HepG2 (cell line): ENCODE data around the gene ATP8A1. TPM values are rescaled to one million over a fixed set of nuclear protein-coding genes. Genes with fewer than 3 reads are reported as not detected.

ENCODE experiments used
- ATAC-seq: fragments of 200-7000 bp; cut with Tn5 transposase; 3 replicates; pipeline ENCODE4 v1.9.1; 2020; ENCODE audit warnings: mild to moderate bottlenecking, moderate library complexity
- BruUV-seq: library from RNA; stranded (reverse); fragments of 400-500 nt; replicated peaks from 2 replicates; lab custom pipeline; 2021; lab: Mats Ljungman, UMichigan
- CTCF ChIA-PET: fragments of 300-600 bp; formaldehyde crosslinking; extraction: SDS; loops from one replicate; lab custom pipeline; 2021; ENCODE audit warnings: low total read pairs, inconsistent platforms, low intra/inter-chr PET ratio; lab: Yijun Ruan, JAX
- POLR2A ChIA-PET: fragments of 350-600 bp; sonication (Branson Sonifier 250); formaldehyde crosslinking; loops from one replicate; lab custom pipeline; 2020; ENCODE audit warnings: antibody characterized with exemption, inconsistent platforms; lab: Yijun Ruan, JAX
- DNase-seq: peaks from one replicate; pipeline ENCODE4 v3.0.0-alpha.2; 2015; ENCODE audit warnings: low spot score
- FAIRE-seq: peaks from 3 replicates; lab custom pipeline; 2011; peaks lifted over from hg19 to GRCh38; lab: Jason Lieb, UNC
- H2AFZ ChIP-seq: one replicate; pipeline ENCODE4 v1.6.1; 2011; ENCODE audit warnings: low read length, inconsistent platforms
- H3K27ac ChIP-seq: fragments of 300-600 bp; 3 replicates; pipeline ENCODE4 v1.8.0; 2011; ENCODE audit warnings: mixed run types, mild to moderate bottlenecking, mixed read lengths, low read length, inconsistent platforms; ENCODE audit not compliant: insufficient read depth; ENCODE audit errors: extremely low read length
- H3K27me3 ChIP-seq, 2 experiments: fragments of 200-600 bp in 1 of 2; 2 replicates in 1 of 2; 3 replicates in 1 of 2; pipeline versions ENCODE4 v1.6.0 to v1.8.0; 2011; ENCODE audit warnings: low read length in 2 of 2, mild to moderate bottlenecking in 2 of 2, moderate library complexity in 2 of 2, inconsistent platforms in 1 of 2; ENCODE audit not compliant: insufficient read depth in 2 of 2, control insufficient read depth in 1 of 2
- H3K36me3 ChIP-seq, 2 experiments: fragments of 200-600 bp in 1 of 2; replicated peaks in 1 of 2; 2 replicates in 1 of 2; 3 replicates in 1 of 2; pipeline versions ENCODE4 v1.5.1 to v1.8.0; 2011; ENCODE audit warnings: low read length in 2 of 2, inconsistent platforms in 1 of 2; ENCODE audit not compliant: insufficient read depth in 2 of 2, control insufficient read depth in 1 of 2
- H3K4me1 ChIP-seq: 2 replicates; pipeline ENCODE4 v1.5.1; 2012; ENCODE audit warnings: low read length, inconsistent platforms; ENCODE audit not compliant: insufficient read depth
- H3K4me2 ChIP-seq: 2 replicates; pipeline ENCODE4 v1.6.0; 2011; ENCODE audit warnings: low read depth, low read length, inconsistent platforms
- H3K4me3 ChIP-seq, 3 experiments: fragments of 200-600 bp in 1 of 3; sonication (generic), shearing (Covaris generic) in 1 of 3; replicated peaks in 1 of 3; 2 replicates each; pipeline ENCODE4 v1.5.1; 2011 to 2016; ENCODE audit warnings: low read length in 3 of 3, inconsistent platforms in 2 of 3, low read depth in 2 of 3, mild to moderate bottlenecking in 2 of 3, control low read depth in 1 of 3, mixed read lengths in 1 of 3; ENCODE audit not compliant: insufficient read depth in 1 of 3
- H3K79me2 ChIP-seq: one replicate; pipeline ENCODE4 v1.6.1; 2011; ENCODE audit warnings: low read length, inconsistent platforms; ENCODE audit not compliant: insufficient read depth
- H3K9ac ChIP-seq: 2 replicates; pipeline ENCODE4 v1.6.0; 2011; ENCODE audit warnings: mild to moderate bottlenecking, low read depth, low read length, inconsistent platforms; ENCODE audit not compliant: insufficient read depth
- H3K9me3 ChIP-seq: 2 replicates; pipeline ENCODE4 v1.5.1; 2012; ENCODE audit warnings: mild to moderate bottlenecking, low read length
- H4K20me1 ChIP-seq: 2 replicates; pipeline ENCODE4 v1.6.0; 2011; ENCODE audit warnings: inconsistent platforms, mild to moderate bottlenecking, low read length, moderate library complexity; ENCODE audit not compliant: insufficient read depth
- CHD4 ChIP-seq: fragments of 200-600 bp; sonication (generic); IDR thresholded peaks from 2 replicates; pipeline ENCODE4 v1.7.0; 2017; ENCODE audit warnings: mild to moderate bottlenecking, low read length, borderline replicate concordance
- ESRRA ChIP-seq: sonication (generic); formaldehyde crosslinking; IDR thresholded peaks from 2 replicates; pipeline ENCODE4 v1.5.1; 2020; ENCODE audit warnings: mild to moderate bottlenecking, low read depth, missing genetic modification reagents
- HNF4A ChIP-seq: sonication (generic); formaldehyde crosslinking; IDR thresholded peaks from 2 replicates; pipeline ENCODE4 v1.4.0; 2020; ENCODE audit warnings: missing genetic modification reagents
- IRF2 ChIP-seq: IDR thresholded peaks from 2 replicates; pipeline ENCODE4 v1.6.1; 2018; ENCODE audit warnings: missing genetic modification reagents, missing compliant biosample characterization
- IRF9 ChIP-seq: sonication (generic); formaldehyde crosslinking; IDR thresholded peaks from 2 replicates; pipeline ENCODE4 v1.8.0; 2022; ENCODE audit warnings: missing genetic modification reagents, mild to moderate bottlenecking, borderline replicate concordance
- MTA3 ChIP-seq: sonication (generic); formaldehyde crosslinking; IDR thresholded peaks from 2 replicates; pipeline ENCODE4 v1.4.0; 2020; ENCODE audit warnings: missing genetic modification reagents
- NR2F6 ChIP-seq, 2 experiments: IDR thresholded peaks; 2 replicates each; pipeline ENCODE4 v1.6.1; 2016; ENCODE audit warnings: antibody characterized with exemption in 1 of 2, mild to moderate bottlenecking in 1 of 2
- RARA ChIP-seq: IDR thresholded peaks from 2 replicates; pipeline ENCODE4 v1.6.1; 2016; ENCODE audit warnings: missing genetic modification reagents, missing compliant biosample characterization
- SETDB1 ChIP-seq: sonication (generic); formaldehyde crosslinking; IDR thresholded peaks from 2 replicates; pipeline ENCODE4 v1.5.1; 2020; ENCODE audit warnings: missing genetic modification reagents, mild to moderate bottlenecking, borderline replicate concordance
- TP53 ChIP-seq: sonication (generic); formaldehyde crosslinking; conservative IDR thresholded peaks from 2 replicates; pipeline ENCODE4 v1.4.0; 2020; ENCODE audit warnings: missing genetic modification reagents
- YY1 ChIP-seq: IDR thresholded peaks from 2 replicates; pipeline ENCODE4 v1.6.1; 2011; ENCODE audit warnings: low read length, low read depth, moderate library complexity, mild to moderate bottlenecking; ENCODE audit not compliant: insufficient read depth, insufficient replicate concordance
- ZFX ChIP-seq: sonication (generic); formaldehyde crosslinking; IDR thresholded peaks from 2 replicates; pipeline ENCODE4 v1.4.0; 2020; ENCODE audit warnings: mild to moderate bottlenecking, low read depth, missing genetic modification reagents, moderate library complexity
- ZNF350 ChIP-seq: sonication (generic); formaldehyde crosslinking; IDR thresholded peaks from 2 replicates; pipeline ENCODE4 v1.4.0; 2020; ENCODE audit warnings: mild to moderate bottlenecking, low read depth, missing genetic modification reagents, borderline replicate concordance
- ZNF414 ChIP-seq: sonication (generic); formaldehyde crosslinking; IDR thresholded peaks from 2 replicates; pipeline ENCODE4 v1.5.0; 2020; ENCODE audit warnings: missing genetic modification reagents
- ZNF7 ChIP-seq: IDR thresholded peaks from 2 replicates; pipeline ENCODE4 v1.6.1; 2016; ENCODE audit warnings: missing biosample characterization, missing genetic modification reagents
- ZNF841 ChIP-seq: sonication (generic); formaldehyde crosslinking; IDR thresholded peaks from 2 replicates; pipeline ENCODE4 v1.8.1; 2023; ENCODE audit warnings: missing genetic modification reagents, borderline replicate concordance
- WGBS: methylation state at CpG from one replicate; pipeline ENCODE4 v1.1.6; 2017; ENCODE audit warnings: low lambda C conversion rate; 5-methylcytosine and 5-hydroxymethylcytosine counted together
- in situ Hi-C: cut with HindIII; loops from 2 replicates; pipeline ENCODE4 v1.10.0; 2017; ENCODE audit warnings: low pct_unique_long_range_greater_than_20kb; ENCODE audit not compliant: extremely low pct_ligation_motif_present
- intact Hi-C: fragments of 100-400 bp; cut with micrococcal nuclease; formaldehyde crosslinking; loops from one replicate; pipeline ENCODE4 v1.10.0; 2022; ENCODE audit not compliant: unreplicated experiment
- polyA plus RNA-seq, 8 experiments: library from polyadenylated mRNA; depleted of rRNA in 3 of 8; stranded (reverse) in 7 of 8; unstranded in 1 of 8; fragments of >200 nt; fragmentation: Illumina TruSeq in 4 of 8; extraction: Trizol in 4 of 8; gene quantifications; 2 replicates each; pipeline versions ENCODE4 v1.2.1 to v1.2.3, GENCODE V29; 2011 to 2016; ENCODE audit warnings: low read depth in 4 of 8, missing spikeins in 1 of 8, mixed read lengths in 1 of 8; ENCODE audit not compliant: insufficient read depth in 1 of 8
- total RNA-seq, 5 experiments: library from RNA; depleted of rRNA; stranded (reverse); fragments of >200 nt; fragmentation: Illumina TruSeq; extraction: Trizol; gene quantifications; 2 replicates each; pipeline ENCODE4 v1.2.3, GENCODE V29; 2016; ENCODE audit warnings: low read depth in 1 of 5
- TF ChIP-seq, protein P1 (sequence below): sonication (generic); formaldehyde crosslinking; IDR thresholded peaks from 2 replicates; pipeline ENCODE4 v1.5.1; 2020; ENCODE audit warnings: missing genetic modification reagents, mild to moderate bottlenecking, borderline replicate concordance
- TF ChIP-seq, protein P2 (sequence below): sonication (generic); formaldehyde crosslinking; IDR thresholded peaks from 2 replicates; pipeline ENCODE4 v1.4.0; 2020; ENCODE audit warnings: missing genetic modification reagents

ATP8A1 gene
- total and polyA plus RNA-seq, 2 of the 13 experiments (the other 11 are each of a cell fraction or from before 2014, with no cell fraction given) = 1.7 to 6.2 TPM

DNA sequence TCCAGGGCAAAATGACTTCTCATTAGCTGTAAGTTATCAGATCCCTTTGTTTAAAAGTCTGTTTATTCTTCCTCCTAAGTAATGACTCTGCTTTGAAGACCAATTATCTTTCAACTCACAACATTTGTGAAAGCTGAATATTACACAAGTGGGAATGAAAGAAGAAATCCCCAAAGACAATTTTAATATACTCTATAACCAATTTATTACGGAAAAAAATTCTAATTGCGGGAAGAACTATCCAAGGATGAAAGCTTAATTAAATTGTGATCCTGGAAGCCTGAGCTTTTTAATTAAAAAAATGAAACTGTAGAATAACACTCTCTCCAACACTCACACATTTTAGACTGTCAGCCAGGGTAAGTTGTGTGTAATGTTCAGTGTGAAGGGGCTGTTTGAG, 275.2 kb downstream of the ATP8A1 start:
- no peaks in the 10 kb centered on the region for H4K20me1 ChIP-seq
- H3K9ac ChIP-seq = no peak overlapping the region
- no peaks in the 10 kb centered on the region for H3K4me1 ChIP-seq
- H3K27me3 ChIP-seq = peaks cover 0 to 6% of the 10 kb centered on the region in 2 experiments; a peak in 1 of 5 replicates
- no peak overlapping the region for H3K4me3 ChIP-seq
- no TSS peak for BruUV-seq
- ChIA-PET POLR2A (no interaction called here), CTCF (no interaction called here)
- WGBS = 52% methylated on average over 2 of the region's 2 CpGs
- no peak overlapping the region for H2AFZ ChIP-seq
- intact Hi-C loops = no loop called here
- DNase-seq (no peak), FAIRE-seq (no peak), ATAC-seq (no peak)
- H3K4me2 ChIP-seq = no peak overlapping the region
- H3K79me2 ChIP-seq = no peaks in the 10 kb centered on the region
- TF ChIP-seq ZNF414 (CRISPR knock-in tag) = no peak
- TF ChIP-seq ZNF7 (CRISPR knock-in tag) = no peak
- no peak for TF ChIP-seq ZNF841 (CRISPR knock-in tag)
- TF ChIP-seq, protein P1, sequence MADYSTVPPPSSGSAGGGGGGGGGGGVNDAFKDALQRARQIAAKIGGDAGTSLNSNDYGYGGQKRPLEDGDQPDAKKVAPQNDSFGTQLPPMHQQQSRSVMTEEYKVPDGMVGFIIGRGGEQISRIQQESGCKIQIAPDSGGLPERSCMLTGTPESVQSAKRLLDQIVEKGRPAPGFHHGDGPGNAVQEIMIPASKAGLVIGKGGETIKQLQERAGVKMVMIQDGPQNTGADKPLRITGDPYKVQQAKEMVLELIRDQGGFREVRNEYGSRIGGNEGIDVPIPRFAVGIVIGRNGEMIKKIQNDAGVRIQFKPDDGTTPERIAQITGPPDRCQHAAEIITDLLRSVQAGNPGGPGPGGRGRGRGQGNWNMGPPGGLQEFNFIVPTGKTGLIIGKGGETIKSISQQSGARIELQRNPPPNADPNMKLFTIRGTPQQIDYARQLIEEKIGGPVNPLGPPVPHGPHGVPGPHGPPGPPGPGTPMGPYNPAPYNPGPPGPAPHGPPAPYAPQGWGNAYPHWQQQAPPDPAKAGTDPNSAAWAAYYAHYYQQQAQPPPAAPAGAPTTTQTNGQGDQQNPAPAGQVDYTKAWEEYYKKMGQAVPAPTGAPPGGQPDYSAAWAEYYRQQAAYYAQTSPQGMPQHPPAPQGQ (CRISPR knock-in tag) = no peak
- TF ChIP-seq IRF2 = no peak
- TF ChIP-seq ZFX = no peak
- TF ChIP-seq SETDB1 (CRISPR knock-in tag) = no peak
- no peak for TF ChIP-seq IRF9 (CRISPR knock-in tag)
- TF ChIP-seq MTA3 (CRISPR knock-in tag) = no peak
- TF ChIP-seq ESRRA = no peak
- TF ChIP-seq YY1 = no peak
- no peak for TF ChIP-seq HNF4A (CRISPR knock-in tag)
- TF ChIP-seq, protein P2, sequence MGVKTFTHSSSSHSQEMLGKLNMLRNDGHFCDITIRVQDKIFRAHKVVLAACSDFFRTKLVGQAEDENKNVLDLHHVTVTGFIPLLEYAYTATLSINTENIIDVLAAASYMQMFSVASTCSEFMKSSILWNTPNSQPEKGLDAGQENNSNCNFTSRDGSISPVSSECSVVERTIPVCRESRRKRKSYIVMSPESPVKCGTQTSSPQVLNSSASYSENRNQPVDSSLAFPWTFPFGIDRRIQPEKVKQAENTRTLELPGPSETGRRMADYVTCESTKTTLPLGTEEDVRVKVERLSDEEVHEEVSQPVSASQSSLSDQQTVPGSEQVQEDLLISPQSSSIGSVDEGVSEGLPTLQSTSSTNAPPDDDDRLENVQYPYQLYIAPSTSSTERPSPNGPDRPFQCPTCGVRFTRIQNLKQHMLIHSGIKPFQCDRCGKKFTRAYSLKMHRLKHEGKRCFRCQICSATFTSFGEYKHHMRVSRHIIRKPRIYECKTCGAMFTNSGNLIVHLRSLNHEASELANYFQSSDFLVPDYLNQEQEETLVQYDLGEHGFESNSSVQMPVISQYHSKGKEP (CRISPR knock-in tag) = no peak
- TF ChIP-seq RARA (CRISPR knock-in tag) = no peak
- TF ChIP-seq CHD4 = no peak
- no peak for TF ChIP-seq NR2F6 (IDR thresholded peaks at IDR 0.05)
- no peak for TF ChIP-seq NR2F6 (CRISPR knock-in tag; IDR thresholded peaks at IDR 0.05)
- TF ChIP-seq ZNF350 (CRISPR knock-in tag) = no peak
- TF ChIP-seq TP53 (CRISPR knock-in tag) = no peak
- no peaks in the 10 kb centered on the region for H3K9me3 ChIP-seq
- no peaks in the 10 kb centered on the region for H3K36me3 ChIP-seq
- no peak overlapping the region for H3K27ac ChIP-seq
- in situ Hi-C loops = no loop called here
